GM18517 (cell line): ENCODE results near the gene DYRK1A.

Experiments
- ATAC-seq: cut with Tn5 transposase; IDR thresholded peaks from one replicate; pipeline ENCODE4 v1.9.1; 2021; ENCODE audit warnings: mild to moderate bottlenecking, moderate library complexity; ENCODE audit not compliant: unreplicated experiment

The DYRK1A gene

DNA sequence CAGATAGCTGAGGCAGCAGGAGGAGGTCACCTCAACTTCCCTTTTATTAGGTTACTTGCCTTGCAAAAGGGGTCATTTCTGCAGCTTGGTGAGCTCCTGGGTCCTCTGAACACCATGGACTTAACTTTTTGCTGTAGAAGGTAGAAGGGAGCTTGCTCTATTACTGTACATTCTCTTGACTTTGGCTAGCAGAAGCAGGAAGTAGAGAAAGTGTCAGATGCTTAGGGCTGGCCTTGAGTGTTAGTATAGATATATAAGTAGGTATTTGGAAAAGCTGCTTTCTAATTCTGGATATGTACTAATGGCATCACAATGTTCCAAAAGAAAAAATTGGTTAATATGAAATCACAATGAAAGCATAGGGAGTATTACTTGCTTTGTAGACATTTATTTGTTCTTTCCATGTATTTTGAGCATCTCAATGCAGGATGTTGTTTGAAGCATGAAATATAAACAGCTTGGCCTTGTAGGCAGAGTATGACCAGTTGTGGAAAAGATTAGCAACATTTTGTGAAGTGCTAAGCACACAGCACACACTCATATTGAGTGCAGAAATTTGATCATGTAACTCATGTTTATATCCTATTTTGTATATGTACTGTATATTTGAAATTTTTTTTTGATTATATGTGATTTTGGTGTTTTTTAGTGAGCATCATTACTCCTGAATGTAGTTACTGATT is 108.8 kb downstream of the DYRK1A start:
- ATAC-seq, result no peak

DNA sequence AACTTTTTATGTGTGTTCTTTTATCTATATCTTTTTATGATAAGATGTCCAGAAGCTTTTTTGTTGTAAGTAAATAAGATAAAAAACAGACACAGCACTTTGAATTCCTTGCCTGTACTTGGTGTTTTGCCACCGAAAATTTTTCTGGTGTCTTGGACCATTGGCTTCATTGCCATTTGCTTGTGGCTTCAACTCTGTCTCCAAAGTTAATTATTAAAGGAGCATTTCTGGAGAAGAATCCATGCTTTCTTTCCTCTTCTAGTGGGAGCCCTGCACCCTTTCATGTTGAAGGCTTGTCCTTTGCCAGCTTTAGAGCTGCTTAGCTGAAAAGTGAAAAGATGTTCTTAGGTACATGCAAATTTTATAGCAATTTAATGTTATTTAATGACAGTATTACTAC is 112.2 kb downstream of the DYRK1A start:
- ATAC-seq, result no peak

DNA sequence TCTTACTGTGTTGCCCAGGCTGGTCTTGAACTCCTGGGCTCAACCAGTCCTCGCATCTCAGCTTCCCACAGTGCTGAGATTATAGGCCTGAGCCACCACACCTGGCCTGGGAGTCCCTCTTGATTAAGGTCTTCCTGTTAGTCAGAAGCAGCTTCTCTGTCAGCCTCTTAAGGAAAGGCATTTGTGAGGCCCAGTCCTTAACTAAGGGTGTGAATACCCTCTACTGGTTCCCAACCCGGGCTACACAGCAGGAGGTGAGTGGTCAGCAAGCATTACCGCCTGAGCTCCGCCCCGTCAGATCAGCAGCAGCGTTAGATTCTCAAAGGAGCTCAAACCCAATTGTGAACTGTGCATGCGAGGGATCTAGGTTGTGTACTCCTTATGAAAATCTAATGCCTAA is 117.2 kb downstream of the DYRK1A start:
- ATAC-seq, result no peak

DNA sequence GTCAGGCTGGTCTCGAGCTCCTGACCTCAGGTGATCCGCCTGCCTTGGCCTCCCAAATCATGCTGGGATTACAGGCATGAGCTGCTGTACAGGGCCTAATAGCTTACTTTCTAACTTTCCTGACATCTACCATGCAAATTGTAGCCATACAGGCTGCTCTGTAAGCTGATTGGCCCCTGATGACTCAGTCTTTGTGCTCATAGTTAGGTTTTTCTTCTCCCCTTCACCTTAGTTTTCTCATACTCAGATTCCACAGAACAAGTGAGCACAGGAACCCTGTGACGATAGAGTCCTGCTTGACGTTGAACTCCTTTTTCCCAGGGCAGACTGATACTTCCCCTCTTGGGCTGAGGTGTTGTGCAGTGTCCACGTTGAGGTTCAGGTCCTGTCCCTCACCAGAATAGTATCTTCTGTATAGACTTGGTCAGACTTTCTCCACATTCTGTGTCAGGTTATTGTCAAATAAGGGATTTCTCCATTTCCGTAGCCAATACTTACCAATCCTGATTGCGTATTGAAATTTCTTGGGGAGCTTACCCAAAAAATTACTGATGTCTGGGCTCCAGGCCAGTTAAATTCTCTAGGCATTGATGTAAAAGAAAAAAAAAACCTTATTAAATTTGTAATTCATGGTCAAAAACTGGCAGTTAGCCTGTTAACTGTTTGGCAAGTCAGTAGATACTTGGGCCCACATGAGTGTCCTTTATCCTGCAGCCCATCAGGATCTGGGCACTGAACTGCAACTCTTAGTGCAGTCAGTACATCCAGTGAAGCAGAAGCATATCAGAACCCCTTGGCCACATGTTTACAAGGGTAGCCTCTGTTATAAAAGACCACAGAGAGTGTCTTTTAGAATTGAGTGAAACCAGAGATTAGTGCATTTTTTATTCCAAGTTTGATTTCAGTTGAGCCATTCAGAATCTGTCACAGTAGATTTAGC is 118.2 kb downstream of the DYRK1A start:
- no peak for ATAC-seq

DNA sequence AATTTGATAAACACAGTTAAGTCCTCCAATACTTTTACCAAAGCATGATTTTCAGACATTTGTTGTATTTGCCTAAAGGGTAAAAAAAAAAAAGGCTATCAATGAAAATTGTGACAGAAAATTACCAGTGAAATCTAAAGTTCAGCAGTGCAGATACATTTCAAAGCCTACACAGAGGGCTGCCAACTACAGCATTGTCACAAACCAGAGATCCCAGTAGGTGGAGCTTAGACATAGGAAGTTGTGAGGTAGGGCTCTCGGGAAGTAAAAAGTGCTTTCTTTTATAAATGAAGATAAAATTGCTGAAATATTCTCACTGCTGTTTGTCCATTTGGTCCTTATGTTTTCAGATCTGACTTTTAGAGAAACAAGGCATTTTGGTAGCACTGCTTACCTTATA is 123.0 kb downstream of the DYRK1A start:
- ATAC-seq, result no peak

DNA sequence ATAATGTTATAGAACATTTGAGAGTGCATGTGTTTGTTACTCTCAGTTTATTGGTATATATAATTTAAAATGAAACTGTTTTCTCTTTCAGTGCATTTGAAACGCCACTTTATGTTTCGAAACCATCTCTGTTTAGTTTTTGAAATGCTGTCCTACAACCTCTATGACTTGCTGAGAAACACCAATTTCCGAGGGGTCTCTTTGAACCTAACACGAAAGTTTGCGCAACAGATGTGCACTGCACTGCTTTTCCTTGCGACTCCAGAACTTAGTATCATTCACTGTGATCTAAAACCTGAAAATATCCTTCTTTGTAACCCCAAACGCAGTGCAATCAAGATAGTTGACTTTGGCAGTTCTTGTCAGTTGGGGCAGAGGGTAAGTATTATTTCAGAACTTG is 123.5 kb downstream of the DYRK1A start:
- no peak for ATAC-seq

DNA sequence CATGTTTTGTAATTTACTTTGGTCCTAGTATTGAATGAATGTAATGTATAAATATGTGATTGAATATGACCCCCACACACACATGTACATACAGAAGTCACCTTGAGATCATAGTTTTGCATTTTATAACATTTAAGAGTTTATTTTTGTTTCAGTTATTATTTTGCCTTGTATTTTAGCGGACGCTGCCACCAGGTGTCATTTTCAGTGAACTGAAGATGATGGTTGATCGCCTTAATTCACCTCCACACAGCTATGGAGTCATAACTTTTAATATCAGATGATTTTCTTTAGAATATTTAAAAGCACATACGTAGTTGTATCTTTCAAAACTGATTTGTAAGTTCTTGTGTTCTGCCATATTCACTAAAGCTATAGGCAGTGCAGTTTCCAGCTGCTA is 130.4 kb downstream of the DYRK1A start:
- ATAC-seq, result no peak

DNA sequence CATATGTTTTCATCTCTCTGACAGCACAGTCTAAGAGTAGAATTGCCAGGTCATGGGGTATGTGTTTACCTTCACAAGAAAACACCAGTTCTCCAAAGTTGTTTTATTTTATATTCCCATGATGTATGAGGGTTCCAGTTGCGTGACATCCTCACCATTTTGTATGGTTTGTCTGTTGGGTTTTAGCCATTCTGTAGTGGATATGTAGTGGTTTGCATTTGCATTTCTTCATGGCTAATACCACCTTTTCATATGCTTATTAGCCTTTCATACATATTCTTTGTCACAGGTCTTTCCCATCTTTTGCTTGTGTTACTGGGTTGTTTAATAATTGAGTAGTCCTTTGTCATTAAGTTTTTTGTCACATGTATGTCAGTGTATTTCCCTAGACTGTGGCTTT is 132.1 kb downstream of the DYRK1A start:
- ATAC-seq, result no peak

DNA sequence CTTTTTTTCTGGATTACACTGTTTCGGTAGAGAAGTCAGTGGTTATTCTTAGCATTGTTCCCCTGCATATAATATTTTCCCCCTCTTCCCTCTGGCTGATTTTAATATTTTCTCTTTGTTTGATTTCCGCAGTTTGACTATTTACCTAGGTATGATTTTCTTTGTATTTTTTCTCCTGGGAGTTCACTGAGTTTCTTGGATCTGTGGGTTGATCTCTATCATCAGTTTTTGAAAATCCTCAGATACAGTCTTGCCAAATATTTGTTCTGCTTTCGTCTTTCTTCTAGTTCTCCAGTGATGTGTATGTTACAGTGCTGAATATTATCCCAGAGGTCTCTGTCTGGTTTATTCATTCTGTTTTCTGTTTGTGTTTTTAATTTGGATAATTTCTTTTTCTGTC is 136.4 kb downstream of the DYRK1A start:
- no peak for ATAC-seq

DNA sequence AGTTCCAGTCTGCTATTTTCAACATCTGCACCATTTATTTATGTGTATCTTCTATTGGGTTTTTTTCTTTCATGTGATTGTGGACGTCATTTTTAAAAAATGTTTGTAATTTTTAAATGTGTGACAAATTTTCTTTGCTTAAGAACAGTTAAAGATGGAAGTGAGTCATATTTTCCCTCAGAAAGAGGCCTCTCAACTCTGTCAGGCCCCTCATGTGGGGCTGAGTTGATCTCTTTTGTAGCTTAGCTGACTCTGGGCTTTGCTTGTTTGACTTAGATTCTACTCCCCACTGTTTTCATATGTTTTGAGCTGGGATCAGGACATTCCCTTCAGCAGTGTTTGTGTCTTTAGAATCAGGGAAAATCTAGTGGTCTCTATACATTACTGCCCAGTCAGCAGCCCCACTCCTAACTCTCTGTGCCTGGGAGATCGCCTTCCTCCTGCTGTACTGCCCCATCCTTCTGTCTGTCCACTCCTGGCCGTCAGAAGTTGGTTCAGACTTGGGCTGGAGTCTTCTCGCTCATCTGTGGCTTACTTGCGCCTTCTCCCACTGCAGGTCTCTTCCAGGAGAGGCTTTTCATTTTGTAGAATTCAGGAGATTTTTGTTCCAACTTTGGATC is 137.4 kb downstream of the DYRK1A start:
- no peak for ATAC-seq

DNA sequence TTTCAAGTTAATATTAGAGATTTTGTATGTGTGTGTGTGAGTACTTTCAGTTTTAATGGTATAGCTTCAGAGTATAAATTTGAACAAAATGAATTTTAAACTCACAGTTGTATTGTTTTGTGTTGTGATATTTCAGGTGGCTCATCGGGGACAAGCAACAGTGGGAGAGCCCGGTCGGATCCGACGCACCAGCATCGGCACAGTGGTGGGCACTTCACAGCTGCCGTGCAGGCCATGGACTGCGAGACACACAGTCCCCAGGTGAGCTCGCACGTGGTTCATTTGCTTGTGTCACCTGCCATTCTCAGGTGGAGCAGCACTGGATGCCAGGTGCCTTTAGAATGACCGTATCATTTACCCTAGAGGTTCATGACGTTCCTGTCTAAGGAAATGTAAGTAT is 139.4 kb downstream of the DYRK1A start:
- ATAC-seq, result no peak

DNA sequence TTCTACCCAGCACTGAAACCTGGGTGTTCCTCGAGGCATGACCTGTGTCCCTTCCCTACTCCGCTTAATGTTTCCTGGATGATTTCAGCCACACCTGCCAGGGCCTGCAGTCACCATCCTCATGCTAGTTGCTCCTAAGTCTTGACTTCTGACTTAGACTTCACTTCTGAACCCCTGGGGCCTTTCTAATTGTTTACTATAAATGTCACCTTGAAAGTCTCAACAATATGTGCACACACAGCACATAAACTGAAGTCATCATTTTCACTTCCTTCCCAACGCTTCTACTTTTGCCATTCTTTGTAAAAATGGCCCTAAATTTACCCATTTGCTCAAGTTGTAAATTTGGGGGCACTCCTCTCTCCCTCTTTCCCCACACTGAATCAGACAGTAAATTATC is 141.1 kb downstream of the DYRK1A start:
- no peak for ATAC-seq

DNA sequence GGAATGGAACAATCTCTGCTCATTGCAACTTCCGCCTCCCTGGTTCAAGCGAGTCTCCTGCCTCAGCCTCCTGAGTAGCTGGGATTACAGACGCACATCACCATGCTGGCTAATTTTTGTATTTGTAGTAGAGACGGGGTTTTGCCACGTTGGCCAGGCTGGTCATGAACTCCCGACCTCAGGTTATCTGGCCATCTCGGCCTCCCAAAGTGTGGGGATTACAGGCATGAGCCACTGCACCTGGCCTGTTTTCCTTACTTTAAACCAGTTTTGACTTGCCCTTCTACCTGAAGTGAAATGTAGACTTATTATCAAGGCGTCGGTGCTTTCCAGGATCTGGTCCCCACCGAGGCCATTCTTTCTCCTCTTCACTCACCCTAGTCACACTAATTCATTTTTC is 141.8 kb downstream of the DYRK1A start:
- ATAC-seq, result no peak

DNA sequence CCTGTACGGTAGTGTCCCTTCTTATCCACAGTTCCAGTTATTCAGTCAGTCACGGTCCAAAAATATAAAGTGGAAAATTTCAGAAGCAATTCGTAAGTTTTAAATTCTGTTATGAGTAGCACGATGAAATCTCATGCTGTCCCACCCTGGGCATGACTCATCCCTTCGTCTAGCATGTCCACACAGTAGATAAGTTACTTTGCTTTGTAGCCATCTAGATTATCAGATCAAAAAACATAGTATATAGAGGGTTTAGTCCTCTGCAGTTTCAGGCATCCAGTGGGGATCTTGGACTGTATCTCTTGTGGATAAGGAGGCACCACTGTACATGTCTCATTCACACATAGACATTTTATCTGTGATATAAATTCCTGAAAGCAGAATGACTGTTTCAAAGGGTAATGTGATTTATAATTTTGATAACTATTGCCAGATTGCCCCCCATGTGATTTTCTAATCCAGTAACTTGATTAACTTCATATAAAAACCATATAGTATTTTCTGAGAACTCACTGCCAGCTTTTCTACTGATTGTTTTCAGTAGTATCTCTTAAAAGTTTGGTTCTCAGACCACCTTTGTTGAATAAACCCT is 143.3 kb downstream of the DYRK1A start:
- no peak for ATAC-seq

DNA sequence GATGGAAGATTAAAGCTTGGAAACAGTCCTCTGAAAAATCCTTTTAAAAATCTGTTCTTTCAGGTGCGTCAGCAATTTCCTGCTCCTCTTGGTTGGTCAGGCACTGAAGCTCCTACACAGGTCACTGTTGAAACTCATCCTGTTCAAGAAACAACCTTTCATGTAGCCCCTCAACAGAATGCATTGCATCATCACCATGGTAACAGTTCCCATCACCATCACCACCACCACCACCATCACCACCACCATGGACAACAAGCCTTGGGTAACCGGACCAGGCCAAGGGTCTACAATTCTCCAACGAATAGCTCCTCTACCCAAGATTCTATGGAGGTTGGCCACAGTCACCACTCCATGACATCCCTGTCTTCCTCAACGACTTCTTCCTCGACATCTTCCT is 145.3 kb downstream of the DYRK1A start:
- no peak for ATAC-seq

DNA sequence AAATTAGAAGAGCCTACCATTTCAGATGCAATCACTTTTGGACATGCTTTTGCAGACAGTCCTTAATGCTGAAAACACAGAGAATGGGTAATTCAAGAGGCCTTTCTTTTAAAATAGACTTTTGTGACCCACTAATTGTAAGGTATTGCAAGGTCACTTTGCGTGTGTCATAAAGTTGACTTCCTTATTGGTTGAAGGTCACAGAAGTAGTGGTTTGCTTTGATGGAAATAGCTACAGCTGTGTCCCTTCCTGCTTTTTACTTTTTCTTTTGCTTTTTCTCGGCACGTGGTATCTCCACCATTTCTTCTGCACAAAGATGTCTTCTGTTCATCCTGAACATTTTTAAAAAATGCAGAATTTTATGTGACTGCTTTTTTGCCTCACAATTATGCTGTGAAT is 146.8 kb downstream of the DYRK1A start:
- no peak for ATAC-seq

DNA sequence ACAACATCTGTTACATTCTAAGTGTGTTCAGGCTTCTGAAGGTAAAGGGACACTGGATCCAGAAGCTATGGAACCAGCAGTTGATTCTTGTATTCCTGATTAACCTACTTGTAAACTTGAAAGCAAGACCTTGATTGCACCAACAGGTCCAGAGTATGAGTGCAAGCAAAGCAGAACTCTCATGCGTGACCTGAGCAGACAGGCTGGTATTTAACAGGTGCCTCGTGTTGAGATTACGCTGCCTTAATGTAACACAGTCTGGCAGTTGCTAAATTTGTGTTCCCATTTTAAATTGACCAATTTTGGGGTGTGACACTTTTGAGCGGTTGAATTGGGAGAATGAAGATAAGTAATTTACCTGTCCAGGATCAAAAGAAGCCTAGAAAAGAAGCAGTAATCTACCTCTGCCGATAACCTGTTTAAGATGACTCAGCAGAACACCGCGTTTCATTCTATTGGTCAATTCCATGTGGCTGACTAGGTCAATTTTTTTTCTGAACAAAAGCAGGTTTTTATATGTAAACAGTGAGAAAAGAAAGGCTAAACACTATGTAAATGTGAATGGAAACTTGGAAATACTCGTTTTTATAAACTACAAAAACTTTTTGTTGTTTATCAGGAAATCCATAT is 147.6 kb downstream of the DYRK1A start:
- no peak for ATAC-seq

DNA sequence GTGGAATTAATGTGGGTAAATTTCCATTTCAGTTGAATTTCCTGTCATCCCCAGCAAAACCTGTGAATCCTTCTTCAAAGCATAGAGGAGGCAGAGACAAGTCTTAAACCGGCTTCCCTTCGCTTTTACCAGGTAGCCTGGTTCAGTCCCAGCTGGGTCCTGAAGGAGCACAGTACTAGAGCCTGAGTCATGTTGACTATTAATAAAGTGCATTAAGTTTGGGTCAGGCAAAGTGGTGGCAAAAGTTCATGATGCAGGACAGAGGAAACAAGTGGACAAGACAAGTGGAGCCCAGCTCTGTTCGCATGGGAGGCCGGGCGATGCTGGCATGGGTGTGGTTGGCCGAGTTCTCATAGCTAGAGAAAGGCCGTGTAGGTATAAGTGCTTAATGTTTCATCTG is 150.4 kb downstream of the DYRK1A start:
- no peak for ATAC-seq

DNA sequence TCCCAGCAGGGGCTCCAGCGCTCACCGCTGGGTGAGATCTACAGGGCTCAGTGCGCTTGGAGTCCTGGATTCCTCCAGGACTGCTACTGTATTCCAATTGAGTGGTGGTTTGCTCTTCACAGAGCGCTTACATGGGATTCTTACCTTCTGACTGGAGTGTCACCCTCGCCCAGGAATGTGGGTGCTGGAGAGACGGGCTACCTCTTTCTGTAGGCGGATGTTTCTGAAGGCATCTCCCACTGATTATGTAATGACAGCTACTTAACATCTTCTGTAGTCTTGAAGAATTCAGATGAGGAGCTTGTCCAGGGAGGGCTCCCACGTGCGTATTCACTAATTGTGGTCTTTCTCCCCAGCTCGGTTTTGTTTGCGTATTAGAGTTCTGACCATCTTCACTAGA is 154.2 kb downstream of the DYRK1A start:
- no peak for ATAC-seq

DNA sequence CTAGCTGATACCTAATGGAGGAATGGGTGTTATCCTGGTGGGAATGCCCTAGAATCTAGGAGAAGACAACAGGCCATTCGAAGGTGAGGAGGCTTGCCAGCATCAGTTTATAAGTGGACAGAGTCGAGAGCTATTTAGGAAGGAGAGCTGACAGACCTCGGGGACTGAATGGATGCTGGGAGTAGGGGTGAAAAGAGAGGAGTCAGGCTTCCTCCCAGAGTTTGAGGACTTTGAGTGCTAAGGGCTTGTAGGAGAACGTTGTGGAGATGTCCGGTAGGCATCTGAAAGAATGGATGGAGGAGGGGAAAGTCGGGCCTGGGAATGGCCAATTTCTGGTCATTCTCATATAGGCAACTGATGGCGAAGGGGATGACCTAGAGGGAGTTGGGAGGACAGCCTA is 155.1 kb downstream of the DYRK1A start:
- no peak for ATAC-seq

DNA sequence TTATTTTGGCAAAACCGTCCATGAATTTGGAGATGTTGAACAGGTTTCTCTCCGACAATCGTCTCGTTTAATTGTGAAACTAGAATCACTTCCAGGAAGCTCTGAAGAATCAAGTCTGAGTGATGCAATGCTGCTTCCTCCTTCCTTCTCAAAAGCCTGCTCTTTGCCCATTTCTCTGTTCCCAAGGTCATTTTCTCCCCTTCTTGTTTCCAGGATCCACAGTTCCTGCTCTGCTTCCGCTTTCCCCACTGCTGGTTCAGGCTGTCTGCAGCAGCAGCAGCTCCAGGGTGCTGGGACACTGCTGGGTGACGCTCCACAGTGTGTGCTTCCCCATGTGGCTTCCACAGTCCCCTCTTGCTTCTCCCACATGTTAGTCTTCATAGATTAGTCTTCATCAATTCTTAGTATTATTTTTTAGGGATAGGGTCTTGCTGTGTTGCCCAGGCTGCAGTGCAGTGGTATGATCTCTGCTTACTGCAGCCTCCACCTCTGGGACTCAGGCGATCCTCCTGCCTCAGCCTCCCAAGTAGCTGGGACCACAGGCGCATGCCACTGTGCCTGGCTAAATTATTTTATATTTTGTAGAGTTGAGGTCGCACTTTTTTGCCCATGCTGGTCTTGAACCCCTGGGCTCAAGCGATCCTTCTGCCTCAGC is 156.2 kb downstream of the DYRK1A start:
- no peak for ATAC-seq
